HG02943 (cell line): ENCODE measurements around the gene URM1.
"Not testable (repeated sequence)": the region's sequence is repeated elsewhere in the genome, so short reads cannot be mapped to it uniquely, and the experiment has no call there.

ENCODE experiments used
- ATAC-seq: cut with Tn5 transposase; IDR thresholded peaks from one replicate; pipeline ENCODE4 v1.9.1; 2021; ENCODE audit warnings: mild to moderate bottlenecking, low read depth, moderate library complexity; ENCODE audit not compliant: unreplicated experiment

URM1 gene

DNA sequence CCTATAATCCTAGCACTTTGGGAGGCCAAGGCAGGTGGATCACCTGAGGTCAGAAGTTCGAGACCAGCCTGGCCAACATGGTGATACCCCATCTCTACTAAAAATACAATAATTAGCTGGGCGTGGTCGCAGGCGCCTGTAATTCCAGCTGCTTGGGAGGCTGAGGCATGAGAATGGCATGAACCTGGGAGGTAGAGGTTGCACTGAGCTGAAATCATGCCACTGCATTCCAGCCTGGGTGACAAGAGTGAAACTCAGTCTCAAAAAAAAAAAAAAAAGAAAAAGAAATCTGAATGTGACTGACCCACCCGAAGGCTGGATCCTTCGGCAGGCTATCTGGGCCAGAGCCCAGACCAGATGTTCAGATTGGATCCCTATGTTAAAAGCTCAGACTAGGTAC is 52.2 kb downstream of the URM1 start:
- not testable (repeated sequence) for ATAC-seq

DNA sequence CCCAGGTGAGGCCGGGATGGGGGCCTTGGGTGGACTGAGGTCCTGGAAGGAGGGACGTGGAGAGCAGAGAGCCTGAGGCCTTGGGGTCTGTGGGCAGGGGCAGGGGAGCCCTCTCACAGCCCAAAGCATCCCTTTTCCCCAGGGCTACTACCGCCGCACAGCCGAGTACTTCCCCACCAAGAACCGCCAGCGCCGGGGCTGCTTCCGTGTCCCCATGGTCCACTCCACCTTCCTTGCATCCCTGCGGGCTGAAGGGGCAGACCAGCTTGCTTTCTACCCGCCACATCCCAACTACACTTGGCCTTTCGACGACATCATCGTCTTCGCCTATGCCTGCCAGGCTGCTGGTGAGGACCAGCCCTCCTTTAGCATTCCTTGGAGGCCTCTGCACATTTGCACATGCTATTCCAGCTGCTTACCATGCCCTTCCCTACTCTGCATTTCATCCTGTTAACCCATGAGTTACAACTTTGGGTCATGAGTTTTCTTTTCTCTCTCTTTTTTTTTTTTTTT is 53.1 kb downstream of the URM1 start:
- no peak for ATAC-seq

DNA sequence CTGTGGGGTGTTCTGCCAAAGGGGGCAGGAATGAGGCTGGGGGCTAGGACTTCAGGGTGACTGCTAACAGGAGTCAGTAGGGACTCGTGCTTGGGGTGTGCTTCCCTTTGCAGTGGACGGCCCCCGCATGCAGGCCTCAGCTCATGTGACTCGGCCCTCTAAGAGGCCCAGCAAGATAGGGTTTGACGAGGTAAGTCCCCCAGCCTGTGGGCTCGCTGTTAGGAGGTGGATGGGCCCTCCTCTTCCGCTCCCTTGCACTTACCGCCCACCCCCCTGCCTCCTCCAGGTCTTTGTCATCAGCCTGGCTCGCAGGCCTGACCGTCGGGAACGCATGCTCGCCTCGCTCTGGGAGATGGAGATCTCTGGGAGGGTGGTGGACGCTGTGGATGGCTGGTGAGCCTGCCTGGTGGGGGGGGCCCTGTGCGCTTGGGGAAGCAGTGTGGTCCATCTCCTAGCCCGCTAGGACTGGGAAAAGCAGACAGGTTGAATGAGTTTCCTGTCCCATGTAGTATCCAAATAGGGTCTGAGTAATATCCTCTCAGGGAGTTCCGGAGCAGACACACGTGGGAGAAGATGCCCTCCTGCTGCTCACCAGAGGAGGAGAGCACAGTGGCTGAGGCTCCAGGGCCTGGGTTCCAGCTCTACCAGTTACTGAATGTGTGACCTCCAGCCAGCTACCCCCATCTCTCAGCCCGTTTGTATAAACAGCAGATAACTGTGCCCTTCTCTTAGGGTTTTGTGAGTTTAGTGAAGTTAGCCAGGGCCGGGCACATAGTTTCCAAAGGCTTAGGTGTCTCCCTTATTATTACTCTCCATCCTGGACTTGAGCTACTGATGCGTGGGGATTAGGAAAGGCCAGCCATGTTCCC is 57.7 kb downstream of the URM1 start:
- no peak for ATAC-seq

DNA sequence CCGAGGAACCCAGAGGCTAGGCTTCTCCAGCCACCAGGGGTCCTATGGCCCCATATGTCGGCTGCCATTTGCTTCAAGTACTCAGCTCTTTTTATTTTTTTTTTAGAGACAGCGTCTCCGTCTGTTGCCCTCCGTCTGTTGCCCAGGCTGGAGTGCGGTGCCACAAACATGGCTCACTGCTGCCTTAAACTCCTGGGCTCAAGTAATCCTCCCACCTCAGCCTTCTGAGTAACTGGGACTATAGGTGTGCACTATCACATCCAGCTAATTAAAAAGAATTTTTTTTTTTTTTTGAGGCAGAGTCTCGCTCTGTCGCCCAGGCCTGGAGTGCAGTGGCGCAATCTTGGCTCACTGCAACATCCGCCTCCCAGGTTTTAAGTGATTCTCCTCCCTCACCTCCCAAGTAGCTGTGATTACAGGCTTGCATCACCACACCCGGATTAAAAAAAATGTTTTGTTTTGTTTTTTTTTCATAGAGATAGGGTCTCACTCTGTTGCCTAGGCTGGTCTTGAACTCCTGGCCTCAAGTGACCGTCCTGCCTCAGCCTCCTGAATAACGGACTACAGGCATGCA is 58.4 kb downstream of the URM1 start:
- no peak for ATAC-seq

DNA sequence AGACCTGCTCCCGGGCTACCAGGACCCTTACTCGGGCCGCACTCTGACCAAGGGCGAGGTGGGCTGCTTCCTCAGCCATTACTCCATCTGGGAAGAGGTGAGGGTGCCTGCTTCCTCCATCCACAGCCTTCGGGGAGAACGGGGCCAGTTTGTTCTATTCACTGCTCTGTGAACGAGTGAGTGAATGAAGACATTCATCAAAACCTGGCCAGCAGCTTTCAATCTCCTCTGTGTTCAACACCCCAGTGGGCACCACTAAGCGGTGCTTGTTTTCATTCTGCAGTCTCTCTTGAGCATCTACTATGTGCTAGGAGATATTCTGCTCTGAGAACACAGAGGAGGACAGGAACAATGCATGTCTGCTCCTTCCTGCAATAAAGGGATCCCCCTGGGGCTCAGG is 60.0 kb downstream of the URM1 start:
- no peak for ATAC-seq

DNA sequence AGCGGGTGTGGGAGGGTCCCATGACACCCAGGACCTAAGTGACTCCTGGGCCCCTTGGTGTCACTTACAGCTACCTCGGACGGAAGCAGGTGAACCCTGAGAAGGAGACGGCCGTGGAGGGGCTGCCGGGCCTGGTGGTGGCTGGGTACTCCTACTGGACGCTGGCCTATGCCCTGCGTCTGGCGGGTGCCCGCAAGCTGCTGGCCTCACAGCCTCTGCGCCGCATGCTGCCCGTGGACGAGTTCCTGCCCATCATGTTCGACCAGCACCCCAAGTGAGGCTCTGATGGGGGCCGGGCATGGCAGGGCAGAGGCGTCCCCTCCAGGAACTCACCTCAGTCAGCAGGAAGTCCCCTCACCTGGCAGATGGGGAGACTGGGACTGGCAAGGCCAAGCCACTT is 63.2 kb downstream of the URM1 start:
- no peak for ATAC-seq

DNA sequence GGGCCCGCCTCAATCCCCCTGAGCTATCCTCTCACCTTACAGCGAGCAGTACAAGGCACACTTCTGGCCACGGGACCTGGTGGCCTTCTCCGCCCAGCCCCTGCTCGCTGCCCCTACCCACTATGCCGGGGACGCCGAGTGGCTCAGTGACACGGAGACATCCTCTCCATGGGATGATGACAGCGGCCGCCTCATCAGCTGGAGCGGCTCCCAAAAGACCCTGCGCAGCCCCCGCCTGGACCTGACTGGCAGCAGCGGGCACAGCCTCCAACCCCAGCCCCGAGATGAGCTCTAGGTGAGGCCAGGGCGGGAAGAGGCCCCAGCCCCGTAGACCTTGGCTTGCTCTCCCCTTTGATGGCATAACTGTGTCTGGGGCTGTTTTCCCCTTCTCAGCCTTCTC is 64.4 kb downstream of the URM1 start:
- no peak for ATAC-seq

DNA sequence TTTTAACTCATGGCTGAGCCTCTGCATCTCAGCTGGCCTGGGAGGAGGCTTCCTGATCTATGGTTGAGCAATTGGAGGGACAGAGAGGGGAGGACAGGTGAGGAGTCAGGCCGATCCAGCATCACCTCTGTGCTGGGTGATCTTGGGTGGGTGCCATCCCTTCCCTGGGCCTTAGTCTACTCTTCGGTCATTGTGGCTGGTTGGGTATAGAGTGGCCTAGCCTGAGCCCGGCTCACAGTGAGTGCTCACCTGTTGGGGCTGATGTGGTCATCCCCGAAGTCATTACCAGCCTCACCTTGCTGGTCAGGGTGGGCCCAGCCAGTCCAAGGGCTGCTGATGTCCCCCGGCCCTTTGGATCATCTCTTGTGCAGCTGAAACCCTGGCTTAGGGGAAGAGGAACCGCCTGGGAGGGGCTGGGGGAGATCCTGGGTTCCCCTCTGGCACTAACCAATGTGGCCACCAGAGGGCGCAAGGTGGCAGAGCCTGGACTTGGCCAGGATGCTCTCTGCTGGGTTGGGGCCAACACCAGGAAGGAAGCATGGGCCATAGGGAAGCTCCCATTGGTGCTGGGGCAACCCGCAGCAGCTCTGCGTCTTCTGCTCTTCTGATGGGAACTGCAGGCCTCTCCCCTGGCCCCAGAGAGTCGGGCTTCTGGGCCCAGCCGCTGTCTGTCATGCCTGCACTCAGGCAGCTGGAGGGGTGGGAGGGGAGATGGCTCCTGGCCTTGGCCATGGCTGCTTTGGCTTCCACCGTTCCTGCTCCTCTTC is 67.4 kb downstream of the URM1 start:
- no peak for ATAC-seq

DNA sequence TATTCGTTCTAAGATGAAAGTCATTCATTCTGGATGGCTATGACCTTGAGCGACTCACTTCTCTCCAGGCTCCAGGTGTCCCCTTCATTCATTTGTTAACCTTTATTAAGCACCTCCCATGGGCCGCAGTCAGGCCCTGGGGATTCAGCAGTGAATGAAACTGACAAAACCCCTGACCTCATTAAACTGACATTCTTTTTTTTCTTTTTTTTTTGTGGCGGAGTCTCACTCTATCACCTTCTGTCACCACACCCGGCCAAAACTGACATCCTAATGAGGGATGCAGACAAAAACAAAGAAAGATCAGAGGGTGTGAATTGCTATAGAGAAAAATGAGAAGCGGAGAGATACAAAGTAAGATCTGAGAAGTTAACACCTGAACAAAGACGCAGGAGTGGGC is 68.1 kb downstream of the URM1 start:
- no peak for ATAC-seq
